HG03280 (cell line): ENCODE measurements around the gene KDM7A.
"Not testable (repeated sequence)": the region's sequence is repeated elsewhere in the genome, so short reads cannot be mapped to it uniquely, and the experiment has no call there.

ENCODE experiments used
- ATAC-seq: cut with Tn5 transposase; IDR thresholded peaks from one replicate; pipeline ENCODE4 v1.9.1; 2021; ENCODE audit warnings: mild to moderate bottlenecking, moderate library complexity; ENCODE audit not compliant: unreplicated experiment

KDM7A gene

GRCh38 chr7:140162081-140162480 lies 14.7 kb downstream of the KDM7A start:
- not testable (repeated sequence) for ATAC-seq

- no peak for ATAC-seq
These were observed 15.7 kb downstream of the KDM7A start for GRCh38 chr7:140161047-140161446.

- ATAC-seq: no peak
These were observed 16.5 kb downstream of the KDM7A start for GRCh38 chr7:140160308-140160707.

DNA sequence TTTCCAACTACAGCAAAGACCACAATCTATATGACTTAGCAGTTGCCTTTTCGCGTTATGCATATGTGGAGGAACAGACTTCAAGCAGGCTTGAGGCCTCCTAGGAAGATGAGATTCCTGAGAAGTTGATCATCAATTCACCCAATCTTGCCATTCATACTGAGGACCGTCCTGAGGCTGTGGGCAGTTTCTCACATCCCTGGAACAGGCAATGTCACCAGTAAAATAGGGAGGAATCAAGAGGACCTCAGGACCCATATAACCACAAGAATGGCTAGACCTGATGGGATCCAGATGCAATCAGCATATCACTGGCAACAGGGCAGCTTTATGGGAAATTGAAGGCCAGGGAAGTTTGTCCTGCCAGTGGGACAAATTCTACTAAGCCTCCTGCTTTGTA lies 17.3 kb downstream of the KDM7A start:
- no peak for ATAC-seq

DNA sequence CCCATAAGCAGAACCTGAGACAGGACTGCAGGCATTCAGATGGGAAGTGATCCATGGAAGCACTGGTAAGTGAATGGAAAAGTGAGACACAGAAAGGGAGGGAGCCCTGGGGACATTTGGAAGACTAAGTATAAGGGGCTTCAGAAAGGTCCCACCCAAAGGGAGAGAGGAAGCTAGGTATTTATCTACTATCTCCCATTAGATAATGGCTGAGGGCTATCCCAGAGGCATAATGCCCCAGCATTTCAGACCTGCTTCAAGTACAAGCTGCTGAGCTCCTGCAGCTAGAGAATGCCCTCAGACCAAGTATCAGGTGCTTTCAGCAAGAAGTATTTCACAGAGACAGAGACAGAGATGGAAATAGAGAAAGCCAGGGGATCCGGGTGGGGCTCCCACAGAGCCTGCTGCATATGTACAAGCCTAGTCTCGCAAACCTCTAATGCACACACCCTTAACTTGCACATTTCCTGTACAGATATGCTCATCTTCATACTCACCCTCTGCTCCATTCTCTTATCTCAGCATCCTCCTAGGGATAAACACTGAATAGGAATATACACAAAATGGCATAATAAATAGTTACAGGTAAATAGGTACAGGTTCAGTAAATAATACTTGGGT lies 20.2 kb downstream of the KDM7A start:
- ATAC-seq: no peak

DNA sequence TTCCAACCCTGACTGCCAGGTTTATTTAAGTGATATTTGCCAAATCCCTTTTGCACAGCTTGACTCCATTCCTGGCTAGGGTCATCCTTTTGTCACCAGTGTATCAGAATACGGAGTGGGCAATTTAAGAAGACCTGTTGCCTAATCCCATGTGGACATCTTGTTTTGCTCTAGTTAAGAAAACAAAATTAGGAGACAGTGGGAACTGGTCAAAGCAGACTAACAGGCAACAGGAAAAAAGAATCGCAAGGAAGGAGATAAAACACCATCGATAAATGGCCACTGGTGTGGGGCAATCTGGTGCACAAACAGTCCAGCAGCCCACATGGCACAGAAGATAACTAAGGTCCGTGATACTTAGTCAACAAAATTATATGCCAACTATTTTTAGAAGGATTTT lies 21.4 kb downstream of the KDM7A start:
- ATAC-seq: no peak

GRCh38 chr7:140153666-140154161 lies 23.1 kb downstream of the KDM7A start:
- no peak for ATAC-seq

DNA sequence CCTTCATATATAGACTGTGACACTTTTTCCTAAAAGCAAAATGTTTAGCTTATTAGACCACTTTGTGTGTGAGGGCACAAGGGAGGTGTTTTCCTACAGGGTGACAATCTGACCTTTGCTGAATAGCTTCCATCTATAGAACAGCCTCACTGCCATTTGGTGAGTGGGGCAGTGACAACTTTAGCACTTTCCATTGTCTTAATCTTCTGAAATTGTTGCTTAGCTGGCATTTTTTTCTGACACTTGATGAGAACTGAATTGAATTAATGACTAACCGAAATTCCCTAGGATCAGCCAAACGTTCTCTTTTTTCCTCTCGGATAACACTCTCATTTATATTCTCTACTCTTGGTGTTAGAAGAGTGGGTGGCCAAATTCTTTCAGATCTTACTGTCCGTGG lies 30.2 kb downstream of the KDM7A start:
- ATAC-seq: no peak

DNA sequence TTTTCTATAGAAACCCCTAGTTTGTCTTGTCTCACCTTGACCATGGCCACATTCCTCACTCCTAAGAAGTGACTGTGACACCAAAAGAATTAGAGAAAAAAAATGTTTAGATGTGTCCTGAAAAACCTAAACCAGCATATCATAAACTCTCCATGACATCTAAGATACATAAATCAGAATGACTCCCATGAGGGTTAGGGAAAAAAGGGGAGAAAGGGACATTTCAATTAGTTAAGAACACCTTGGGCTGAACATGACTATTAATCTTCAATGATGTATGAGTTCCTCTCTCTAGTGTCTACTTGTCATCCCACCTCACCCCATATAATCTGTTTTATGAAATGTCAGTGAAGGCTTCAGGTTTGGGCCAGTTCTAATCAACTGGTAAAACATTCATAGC lies 31.1 kb downstream of the KDM7A start:
- no peak for ATAC-seq

- ATAC-seq: no peak
These were observed 32.0 kb downstream of the KDM7A start for GRCh38 chr7:140144821-140145220.

DNA sequence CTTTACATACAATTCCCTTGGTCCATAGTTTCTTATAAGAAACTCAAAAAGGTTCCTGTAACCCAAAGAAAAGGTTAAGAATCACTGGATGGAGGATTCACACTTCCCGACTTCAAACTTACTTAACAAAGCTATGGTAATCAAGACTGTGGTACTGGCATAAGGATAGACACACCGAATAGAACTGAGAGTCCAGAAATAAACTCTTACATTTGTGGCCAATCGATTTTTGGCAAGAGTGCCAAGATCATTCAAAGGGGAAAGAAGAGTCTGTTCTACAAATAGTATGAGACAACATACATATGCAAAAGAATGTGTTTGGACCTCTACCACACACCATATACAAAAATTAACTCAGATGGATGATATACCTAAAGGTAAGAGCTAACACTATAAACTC lies 32.8 kb downstream of the KDM7A start:
- no peak for ATAC-seq

DNA sequence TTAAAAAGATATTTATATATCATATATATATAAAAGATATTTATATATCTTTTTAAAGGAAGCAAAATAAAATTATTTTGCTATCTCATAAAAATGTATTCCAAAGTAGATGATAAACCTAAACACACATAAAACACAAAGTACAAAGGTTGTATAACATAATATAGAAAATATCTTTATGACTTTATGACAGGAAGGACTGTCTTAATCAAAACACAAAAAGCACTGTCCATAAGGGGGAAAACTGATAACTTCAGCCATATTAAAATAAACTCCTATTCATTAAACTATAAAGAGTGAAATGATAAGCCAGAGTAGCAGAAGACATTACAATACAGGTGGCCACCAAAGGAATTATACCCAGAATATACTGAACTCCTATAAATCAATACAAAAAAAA lies 34.8 kb downstream of the KDM7A start:
- no peak for ATAC-seq

- ATAC-seq: no peak
These were observed 35.5 kb downstream of the KDM7A start for GRCh38 chr7:140141256-140141655.

- no peak for ATAC-seq
These were observed 39.7 kb downstream of the KDM7A start for GRCh38 chr7:140137078-140137477.

- no peak for ATAC-seq
These were observed 40.7 kb downstream of the KDM7A start for GRCh38 chr7:140136073-140136472.

- ATAC-seq: no peak
These were observed 42.7 kb downstream of the KDM7A start for GRCh38 chr7:140134039-140134438.

DNA sequence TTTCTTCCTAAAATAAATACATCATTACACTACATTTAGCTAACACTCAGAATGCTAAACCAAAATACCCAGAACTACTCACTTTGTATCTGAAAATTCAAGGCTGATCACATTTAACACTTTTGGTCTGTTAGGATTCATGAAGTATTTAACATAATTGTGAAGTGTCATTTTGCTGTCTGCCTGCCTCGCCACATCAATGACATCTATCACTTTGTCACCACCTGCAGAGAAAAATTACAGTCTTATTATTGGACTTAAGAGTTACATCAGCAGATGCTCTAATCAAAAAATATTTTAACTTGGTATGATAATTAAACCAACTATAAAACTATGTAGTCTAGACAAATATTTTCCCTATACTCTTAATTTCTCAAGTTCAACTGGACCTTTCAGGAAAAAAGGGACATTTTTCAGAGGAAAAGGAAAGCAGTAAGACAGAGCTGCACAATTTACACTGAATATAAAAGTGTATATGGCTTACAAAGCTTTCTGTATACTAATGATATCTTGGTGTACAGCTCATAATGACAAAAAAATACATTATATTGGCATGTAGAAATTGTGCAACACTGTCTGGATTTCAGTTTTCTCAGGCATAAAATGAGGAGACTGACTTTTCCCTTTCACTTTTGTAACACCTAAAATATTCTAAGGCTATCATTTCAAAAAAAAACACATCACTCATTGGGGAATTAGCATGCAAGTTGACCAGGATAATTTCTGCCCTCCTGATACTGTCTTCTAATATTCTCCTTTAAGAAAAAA lies 49.2 kb downstream of the KDM7A start:
- no peak for ATAC-seq

DNA sequence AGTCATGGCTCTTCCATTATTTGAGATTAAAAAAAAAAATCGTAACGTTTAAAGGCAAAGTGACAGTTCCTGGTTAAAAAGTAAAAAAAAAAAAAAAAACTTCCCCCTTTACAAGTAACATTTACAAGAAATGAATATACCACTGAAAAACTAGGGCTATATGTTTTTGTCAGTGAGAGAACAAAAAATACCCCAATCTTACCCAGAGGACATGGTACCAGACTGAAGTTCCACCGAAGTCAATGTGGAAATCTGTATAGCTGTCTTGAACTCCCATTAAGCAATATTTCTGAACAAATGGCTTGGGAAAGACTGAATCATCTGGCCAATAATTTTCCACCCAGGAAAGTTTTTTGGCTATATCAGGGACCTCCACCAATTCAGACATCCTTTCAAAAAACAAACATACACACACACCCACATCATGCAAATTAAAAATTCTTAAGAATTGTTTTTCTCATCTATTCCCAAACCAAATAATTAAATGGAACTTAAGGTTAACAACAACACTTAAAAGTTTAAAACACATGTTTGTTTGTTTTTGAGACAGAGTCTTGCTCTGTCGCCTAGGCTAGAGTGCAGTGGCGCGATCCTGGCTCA lies 50.2 kb downstream of the KDM7A start:
- ATAC-seq: no peak

GRCh38 chr7:140122965-140123364 lies 53.8 kb downstream of the KDM7A start:
- no peak for ATAC-seq

DNA sequence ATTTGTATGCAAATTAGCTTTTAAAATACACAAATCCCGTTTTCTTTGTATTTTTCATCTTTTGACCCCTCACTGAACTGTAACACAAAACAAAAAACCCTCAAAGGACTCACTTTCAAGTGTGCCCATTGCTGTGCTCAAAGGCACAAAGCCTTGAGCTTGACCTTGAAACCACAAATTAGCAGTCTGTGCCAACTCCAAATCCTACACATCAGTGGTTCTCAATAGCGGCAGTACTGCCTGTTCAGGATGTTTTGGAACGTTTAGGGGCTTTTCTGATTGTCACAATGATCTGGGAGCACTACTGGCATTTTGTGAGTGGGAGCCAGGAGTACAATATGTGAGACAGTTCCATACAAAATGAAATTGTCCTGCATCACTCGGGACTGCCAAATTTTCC lies 55.5 kb downstream of the KDM7A start:
- no peak for ATAC-seq

DNA sequence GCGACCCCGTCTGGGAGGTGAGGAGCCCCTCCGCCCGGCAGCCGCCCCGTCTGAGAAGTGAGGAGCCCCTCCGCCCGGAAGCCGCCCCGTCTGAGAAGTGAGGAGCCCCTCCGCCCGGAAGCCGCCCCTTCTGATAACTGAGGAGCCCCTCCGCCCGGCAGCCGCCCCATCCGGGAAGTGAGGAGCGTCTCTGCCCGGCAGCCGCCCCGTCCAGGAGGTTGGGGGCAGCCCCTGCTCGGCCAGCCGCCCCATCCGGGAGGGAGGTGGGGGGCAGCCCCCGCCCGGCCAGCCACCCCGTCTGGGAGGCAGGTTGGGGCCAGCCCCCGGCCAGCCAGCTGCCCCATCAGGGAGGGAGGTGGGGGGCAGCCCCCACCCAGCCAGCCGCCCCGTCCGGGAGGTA lies 62.0 kb downstream of the KDM7A start:
- not testable (repeated sequence) for ATAC-seq

DNA sequence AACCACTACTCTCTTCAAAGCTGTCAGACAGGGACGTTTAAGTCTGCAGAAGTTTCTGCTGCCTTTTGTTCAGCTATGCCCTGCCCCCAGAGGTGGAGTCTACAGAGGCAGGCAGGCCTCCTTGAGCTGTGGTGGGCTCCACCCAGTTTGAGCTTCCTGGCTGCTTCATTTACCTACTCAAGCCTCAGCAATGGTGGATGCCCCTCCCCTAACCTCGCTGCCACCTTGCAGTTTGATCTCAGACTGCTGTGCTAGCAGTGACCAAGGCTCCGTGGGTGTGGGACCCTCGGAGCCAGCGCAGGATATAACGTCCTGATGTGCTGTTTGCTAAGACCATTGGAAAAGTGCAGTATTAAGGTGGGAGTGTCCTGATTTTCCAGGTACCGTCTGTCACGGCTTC lies 68.0 kb downstream of the KDM7A start:
- not testable (repeated sequence) for ATAC-seq
